NCI-H146 (cell line): ENCODE results near the gene GNB4.

Experiments used
- DNase-seq: peaks from one replicate; lab custom pipeline; 2025; lab: John Stamatoyannopoulos, UW

The GNB4 gene

DNA sequence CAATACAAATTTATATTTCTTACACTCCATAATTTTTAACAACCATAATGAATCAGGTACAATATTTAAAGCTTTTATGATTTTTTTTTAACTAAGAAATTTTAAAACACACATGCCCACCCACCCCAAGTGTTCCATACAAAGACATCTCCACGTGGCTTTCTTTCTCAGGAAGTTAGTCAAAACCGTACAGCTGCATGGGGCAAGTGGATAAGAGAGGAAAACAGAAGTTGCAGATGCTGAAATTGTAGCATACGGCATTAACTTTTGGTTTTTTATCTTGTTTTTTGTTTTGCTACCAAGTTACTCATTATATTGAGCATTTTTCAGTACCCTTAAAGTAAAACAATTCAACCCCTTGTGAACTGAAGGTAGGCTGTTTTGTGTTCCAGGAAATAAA, 14.8 kb downstream of the GNB4 start:
- no peak for DNase-seq

DNA sequence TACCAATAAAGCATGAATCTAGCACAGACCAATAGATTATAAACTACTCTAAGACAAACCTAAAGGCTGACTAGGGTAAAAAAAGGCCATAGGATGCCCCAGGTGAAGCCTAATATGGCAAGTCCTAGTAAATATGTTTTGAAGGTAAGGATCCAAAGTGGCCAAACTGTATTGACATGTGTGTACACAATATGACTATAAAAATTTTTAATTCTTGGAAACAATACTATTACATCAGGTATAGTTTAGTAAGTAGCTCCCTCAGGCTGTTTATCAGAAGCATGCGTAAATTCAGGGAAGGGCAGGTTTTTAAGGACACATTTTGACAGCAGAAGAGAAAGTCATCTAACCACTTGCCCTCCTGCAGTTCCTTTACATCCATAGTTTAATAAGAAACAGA, 18.8 kb downstream of the GNB4 start:
- DNase-seq, result no peak

DNA sequence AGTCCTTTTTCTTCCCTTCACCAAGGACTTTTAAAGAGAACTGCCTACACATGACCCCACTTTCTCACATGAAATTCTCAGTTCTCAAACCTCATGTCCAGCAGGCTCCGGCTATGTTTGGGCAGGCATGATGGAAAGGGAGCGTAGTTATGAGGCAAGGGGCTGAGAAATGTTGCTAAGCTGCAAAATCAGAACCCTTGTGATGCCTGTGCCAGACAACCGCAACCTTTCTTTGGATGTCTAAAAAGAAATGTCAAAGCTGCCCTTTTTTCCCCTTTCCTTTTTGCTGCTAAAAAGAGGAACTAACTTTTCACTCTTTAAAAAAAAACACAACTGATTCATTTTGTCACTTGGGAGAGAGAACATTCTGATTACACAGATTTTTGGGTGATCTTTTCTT, 19.2 kb downstream of the GNB4 start:
- no peak for DNase-seq

DNA sequence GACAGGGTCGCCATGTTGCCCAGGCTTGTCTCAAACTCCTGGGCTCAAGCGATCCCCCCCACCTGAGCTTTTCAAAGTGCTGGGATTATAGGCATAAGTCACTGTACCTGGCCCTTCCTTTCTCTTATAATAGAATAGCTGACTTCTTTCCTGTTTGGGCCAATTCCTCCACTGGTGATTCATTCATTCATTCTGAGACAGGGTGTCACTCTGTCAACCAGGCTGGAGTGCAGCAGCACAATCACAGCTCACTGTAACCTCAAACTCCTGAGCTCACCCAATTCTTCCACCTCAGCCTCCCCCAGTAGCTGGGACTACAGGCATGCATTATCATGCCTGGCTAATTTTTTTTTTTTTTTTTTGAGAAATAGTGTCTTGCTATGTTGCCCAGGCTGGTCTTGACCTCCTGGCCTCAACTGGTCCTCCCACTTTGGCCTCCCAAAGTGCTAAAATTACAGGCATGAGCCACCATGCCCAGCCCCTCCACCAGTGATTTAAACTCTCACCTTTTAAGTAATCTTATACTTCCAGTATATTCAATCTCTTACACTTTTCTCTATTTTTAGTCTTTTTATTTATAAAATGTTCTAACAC, 20.9 kb downstream of the GNB4 start:
- no peak for DNase-seq

DNA sequence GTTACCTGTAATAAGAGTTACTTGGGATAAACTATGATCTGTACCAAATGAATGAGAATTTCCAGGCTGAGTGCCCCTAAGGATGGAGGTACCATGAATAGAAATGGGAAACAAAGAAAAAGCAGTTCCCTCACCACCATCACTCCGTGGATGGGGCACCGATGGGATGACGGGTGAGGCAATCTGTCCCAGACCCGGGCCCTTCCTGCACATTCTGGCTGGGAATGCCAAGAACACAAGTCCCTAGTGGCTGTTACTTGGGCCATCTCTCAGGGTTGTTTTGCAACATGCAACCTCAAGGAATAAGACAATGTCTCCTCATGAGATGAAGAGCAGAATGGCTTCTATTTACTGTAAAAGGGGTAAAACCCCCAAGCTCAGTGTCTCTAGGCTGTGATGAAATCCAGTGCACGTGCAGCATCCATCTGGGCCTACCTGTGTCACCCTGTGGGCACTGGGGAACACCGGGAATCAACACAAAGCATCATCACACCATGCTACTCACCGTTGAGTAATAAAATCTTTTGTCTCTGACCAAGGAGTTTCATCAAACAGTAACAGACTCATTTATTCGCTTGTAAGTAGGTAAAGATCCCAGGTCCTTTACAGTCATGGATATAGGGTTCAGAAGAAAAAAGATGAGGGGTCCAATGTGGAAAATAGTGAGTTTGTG, 22.3 kb downstream of the GNB4 start:
- DNase-seq, result no peak

DNA sequence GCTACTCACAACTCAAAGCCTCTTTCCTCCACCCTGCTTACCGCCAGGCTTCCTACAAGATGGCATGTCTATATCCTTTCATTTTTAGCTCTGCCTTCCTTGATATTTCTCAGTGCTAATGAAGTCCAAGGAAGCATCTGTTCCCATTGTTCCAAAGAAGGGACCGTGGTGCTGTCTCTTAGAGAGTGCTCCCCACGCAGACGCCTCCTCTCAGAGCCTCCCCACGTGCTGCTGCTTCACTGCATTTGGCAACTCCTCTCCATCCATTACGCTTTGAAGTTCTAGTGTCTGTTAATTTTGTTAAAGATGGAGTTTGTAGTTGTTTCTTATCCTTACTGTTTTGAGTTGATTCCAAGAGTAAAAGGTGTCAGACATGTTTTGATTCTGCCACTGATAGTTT, 26.2 kb downstream of the GNB4 start:
- DNase-seq, result no peak

DNA sequence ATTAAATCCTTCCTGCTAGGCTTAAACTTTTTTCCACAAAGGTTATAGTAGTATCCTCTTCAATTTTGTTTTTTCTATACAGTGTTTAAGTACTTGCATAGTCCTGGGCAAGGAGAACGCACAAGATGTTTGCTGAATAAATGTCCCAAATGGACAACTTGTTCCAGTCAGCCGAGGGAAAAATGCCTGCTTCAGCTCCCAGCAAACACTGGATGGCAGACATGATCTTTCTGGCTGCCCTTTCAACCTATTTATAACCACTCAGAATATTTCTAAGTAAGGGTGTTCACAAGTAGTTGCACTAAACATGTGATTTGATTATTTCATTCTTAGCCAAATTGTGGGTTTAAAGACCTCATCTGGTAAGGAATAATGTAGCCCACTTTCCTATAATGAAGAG, 29.8 kb downstream of the GNB4 start:
- peak; percentile 16 for DNase-seq

DNA sequence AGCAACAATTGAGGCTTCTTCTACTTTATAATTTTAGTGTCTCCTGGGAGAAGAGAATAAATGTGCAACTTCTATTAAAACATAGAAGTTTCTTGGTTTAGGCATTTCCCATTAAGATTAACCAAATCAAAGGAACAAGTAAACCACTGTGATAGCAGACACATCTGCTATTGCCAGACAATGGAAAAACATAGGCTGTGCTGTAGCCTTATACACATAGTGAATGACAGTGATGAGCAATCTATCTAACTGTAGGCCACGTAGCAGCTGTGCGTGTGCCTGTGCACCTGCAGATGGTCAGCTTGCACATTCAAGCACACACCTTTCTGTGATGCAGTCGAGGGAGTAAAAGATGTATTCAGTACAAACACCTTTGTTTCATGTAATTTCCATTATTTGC, 32.7 kb downstream of the GNB4 start:
- DNase-seq, result peak; percentile 59

DNA sequence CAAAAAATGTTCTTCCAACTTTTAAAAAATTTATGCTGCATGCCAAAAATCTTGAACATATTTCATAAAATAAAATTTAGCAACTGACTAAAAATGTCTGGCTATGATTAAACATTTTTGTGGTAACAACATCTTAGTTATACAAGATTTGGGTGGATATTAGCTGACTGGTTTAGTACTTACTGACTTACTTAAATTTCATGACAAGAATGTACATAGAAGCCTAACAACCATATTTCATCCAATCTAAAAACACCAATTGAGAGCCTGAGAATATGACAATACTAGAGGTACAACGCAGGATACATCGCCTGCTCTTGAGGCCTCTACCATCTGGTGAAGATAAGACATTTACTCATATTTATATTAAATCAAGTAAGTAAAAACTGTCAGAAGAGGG, 34.6 kb downstream of the GNB4 start:
- DNase-seq, result no peak

DNA sequence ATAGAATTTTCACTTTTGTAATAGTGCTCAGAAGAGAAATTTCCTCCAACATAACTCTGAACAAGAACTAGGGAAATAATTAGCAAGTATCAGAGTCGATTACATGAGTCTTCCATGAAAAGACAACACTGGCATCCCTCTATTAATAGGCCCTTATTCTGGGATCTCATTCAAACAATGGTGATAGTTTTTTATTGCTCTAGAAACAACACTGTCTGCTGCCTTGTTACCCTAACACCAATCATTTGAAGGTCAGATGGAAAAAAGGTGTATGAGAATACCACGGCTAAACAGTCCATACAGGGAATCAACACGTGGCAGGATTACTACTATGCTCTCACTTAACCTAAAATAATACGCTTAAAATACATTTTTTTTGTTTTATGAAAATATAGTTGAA, 35.9 kb downstream of the GNB4 start:
- no peak for DNase-seq

DNA sequence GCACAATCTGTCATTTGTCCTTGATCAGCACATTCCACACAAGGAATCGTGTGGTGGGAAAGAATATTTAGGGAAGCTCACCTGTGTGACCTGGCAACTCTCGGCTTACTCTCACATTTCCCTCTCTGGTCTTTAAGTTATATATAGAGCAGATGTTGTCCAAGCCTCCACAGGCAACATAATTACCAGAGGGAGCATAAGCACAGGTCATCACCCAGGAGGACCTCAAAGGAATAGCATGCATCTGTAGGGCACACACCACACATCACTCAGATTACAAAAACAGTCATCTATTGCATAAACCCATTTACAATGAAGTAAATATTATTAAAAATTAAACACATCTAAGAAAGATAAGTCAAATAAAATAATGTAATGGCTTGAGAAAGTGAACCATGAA, 36.5 kb downstream of the GNB4 start:
- DNase-seq, result no peak

DNA sequence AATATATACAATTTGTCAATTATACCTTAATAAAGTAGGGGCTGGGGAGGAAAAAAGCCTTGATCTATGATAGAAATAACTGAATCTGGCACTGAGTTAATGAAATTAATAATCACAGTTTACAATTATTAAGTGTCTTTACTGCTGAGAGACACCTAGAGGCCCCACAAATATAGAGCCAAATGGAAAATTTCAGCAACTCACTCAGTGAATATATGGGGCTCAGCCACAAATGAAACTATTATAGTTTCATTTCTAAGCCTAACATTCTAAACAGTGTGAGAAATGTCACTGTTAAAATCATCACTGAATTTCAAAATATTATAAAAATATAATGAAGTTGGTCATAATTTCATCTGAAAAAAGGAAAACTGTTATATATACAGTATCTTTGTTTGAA, 40.3 kb downstream of the GNB4 start:
- no peak for DNase-seq

DNA sequence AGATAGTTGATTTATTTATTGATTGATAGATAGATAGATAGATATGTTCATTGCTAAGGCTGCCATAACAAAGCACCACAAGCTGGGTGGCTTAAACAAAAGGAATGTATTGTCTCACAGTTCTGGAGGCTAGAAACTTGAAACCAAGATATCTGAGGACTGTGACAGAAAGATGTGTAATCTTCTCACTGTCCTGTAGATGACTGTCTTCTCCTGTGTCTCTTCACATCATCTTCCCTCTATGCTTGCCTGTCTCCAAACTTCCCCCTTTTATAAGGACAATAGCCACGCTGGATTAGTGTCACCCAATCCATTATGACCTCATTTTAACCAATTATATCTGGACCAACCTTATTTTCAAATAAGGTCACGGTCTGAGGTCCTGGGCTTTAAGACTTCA, 40.9 kb downstream of the GNB4 start:
- DNase-seq, result no peak

DNA sequence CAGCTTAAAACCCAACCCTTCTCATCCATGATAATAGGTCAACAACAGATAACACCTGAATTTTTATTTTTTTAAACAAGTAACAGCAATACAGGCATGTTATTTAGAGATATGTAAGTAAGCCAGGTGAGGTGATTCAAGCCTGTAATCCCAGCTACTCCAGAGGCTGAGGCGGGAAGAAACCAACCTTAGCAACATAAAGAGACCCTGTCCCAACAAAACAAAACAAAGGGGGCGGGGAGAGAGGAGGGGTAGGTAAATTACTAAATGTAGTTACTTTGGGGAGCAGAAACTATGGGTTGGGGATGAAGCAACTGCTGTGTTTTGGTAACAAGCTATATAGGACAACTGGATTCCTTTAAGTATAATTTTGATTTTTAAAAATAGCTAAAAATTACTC, 47.0 kb downstream of the GNB4 start:
- no peak for DNase-seq

DNA sequence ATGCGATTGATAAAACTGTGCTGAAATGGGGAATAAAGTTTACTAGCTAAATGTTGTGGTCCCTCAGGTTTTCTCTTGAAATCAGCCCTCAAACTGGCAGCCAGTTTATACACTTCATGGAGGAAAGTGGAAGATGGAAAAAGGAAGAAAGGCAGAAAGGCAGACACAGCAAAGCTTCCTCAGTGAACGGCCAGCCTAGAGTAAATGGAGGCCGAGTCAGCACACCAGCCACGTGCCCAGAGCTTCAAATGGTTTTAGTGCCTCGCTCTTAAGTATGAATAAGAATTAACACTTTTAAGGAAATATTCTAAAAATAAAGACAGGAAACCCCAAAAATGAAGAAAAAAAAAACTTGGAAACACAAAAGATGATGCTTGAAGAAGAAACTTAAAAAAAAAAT, 48.3 kb downstream of the GNB4 start:
- no peak for DNase-seq

DNA sequence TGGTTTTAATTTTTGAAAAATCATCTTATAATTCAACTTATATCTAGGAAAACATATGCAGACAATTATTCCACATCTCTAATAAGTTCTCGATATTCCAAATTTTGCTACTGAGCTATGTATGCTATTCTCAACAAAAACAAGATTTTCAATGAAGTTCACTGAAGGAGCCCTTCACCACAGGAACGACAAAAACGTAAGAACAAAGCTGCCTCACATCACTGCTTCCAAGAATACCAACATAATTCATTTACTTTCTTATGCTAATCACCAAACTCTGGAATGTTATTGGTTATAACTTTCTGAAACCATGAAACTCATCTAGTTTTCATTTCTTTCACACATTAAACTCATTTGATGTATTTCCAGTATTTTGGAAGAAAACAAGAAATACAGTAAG, 49.7 kb downstream of the GNB4 start:
- DNase-seq, result no peak

DNA sequence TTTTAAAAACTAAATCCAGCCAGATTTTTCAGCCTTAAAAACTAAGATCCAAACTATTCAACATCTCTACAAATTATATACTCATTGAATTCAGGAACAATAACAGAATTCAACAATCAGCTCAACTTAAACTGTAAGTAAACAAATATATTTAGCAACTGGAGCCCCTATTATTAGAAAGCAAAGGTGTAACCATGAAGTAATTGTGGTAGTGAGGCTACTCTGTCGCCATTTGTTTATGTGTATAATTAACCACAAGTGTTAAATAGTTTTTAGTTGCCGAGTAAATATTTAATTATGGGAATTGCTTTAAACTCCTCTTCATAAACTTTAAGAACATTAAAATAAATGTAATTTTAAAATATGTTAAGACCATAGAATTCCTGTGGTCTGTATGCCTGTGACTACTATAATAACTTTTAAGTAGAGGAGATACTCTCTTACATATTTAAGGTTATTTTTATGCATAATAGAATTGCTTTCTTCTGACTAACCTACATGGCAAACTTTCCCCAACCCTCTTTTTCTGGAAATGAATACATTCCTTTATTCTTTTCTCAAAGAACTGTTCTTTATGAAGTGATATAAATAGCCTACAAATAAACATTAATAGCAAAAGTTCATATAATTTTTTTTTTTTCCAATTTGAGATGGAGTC, 52.6 kb downstream of the GNB4 start:
- no peak for DNase-seq

DNA sequence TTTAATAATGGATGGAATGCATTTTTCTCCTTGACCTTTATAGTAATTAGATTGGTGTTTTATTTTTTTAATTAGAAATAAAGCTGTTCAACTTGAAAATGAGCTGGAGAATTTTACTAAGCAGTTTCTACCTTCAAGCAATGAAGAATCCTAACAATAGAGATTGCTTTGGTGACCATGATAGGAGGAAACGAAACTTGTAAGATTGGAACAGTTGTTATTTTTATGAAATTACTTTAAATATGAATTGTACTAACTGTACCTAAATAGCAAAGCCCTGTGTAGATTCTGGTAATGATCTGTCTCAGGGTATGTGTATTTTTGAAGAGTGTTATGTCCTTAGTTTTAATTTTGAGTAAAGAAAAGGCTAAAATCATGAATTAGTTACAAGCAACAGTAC, 59.4 kb downstream of the GNB4 start:
- DNase-seq, result no peak

DNA sequence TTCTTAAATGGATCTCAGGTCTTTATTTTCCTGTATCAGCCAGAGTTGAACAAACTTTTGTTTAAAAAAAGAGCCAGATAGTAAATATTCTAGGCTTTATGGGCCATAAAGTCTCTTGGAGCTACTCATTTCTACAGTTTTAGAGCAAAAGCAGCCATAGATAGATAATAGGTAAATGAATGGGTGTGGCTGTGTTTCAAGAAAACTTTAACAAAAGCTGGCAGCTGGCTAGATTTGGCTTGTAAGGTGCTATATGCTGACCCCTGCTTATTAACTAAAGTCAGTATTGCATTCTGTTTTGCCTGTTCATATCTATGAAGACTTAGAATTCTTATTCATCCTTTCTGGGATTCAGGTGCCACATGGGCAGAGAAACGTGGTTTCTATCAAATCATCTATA, 74.8 kb downstream of the GNB4 start:
- DNase-seq, result no peak

DNA sequence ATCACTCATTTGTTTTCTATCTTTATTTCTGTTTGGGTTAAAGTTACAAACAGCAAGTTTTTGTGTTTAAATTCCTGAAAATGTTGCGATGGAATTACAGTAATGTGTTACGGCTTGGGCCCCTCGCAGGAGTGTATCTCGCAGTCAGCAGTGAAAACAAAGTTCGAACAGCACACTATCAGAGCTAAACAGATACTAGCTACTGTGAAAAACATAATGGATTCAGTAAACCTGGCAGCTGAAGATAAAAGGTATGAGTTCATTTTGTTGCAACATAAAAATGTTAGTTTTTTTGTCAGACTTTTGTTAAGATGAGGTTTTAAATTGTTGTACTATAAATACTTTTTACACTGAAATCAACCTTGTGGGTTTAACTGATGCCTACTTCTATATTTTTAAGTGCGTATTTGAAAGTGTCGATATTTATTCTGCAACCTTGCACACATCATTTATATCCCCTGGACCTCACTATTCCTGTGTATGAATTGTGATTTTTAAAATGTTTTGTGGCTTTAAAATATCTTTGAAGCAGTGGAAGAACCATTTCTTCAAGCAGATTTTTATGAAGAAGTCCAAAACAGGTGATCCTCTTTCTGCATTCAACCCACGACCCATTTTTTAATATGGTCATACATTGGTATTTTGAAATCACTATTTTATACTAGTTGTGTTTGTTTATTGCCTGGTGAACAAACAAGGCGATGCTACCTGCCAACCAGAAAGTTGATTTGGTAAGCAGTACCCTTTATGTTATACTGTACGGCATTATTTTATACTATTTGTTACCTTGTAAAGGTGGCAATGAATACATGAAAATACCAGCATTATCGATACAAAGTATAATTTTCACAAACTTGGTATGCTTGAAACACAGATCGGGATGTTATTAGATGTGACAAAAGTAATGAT, 75.9 kb downstream of the GNB4 start:
- DNase-seq, result no peak

DNA sequence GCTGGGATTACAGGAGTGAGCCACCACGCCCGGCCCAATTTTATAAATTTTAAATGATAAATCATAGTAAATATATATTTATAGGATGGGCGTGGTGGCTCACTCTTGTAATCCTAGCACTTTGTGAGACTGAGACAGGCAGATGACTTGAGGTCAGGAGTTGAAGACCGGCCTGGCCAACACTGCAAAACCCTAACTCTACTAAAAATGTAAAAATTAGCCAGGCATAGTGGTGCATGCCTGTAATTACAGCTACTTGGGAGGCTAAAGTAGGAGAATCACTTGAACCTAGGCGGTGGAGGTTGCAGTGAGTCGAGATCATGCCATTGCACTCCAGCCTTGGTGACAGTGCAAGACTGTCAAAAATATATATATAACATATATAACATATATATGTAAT, 77.3 kb downstream of the GNB4 start:
- no peak for DNase-seq

DNA sequence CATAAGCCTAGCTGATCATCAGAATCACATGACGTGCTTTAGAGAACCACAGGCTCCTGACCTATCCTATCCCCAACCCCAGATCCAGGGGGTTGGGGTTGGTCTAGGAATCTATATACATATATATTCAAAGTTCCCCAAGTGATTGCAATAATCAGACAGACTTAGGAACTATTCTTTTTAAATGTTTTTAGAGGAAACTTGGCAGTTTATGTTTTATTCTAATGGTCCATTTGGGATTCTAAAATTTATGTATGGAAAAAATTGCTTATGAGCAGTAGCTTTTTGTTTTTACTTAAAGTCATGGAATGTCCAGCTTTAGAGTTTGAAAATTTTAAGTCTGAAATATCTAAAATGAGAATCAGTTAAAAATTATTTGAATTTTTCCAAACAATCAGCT, 81.6 kb downstream of the GNB4 start:
- DNase-seq, result no peak

DNA sequence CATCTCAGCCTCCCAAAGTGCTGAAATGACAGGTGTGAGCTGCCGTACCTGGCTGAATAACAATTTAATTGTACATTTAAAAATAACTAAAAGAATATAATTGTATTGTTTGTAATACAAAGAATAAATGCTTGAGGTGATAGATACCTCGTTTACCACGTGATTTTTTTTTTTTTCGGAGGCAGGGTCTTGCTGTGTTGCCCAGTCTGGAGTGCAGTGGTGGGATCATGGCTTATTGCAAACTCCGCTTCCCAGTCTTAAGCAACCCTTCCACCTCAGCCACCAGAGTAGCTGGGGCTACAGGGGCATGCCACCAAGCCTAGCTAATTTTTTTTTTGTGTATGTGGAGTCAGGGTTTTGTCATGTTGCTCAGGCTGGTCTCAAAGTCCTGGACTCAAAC, 87.9 kb downstream of the GNB4 start:
- no peak for DNase-seq
